SIG-M5 (cell line): ENCODE measurements around the gene ZNF629.
"Not testable (repeated sequence)": the region's sequence is repeated elsewhere in the genome, so short reads cannot be mapped to it uniquely, and the experiment has no call there.

Source experiments
- DNase-seq: peaks from one replicate; lab custom pipeline; 2025; lab: John Stamatoyannopoulos, UW

The ZNF629 gene

GRCh38 chr16:30786936-30787612 is at the start of gene ZNF629:
Gene ZNF629, minus strand, starts transcription at chr16:30787205. Its CDS starts 2,723 bp downstream, at chr16:30784482.
- no peak for DNase-seq

- DNase-seq = no peak
Observed at GRCh38 chr16:30834130-30834740, 47.2 kb upstream of the ZNF629 start.

- DNase-seq = no peak
Observed at GRCh38 chr16:30830072-30830417, 43.0 kb upstream of the ZNF629 start.

GRCh38 chr16:30829130-30830071 is 42.4 kb upstream of the ZNF629 start:
- DNase-seq = no peak

- no peak for DNase-seq
Observed at GRCh38 chr16:30821891-30822290, 34.9 kb upstream of the ZNF629 start.

- not testable (repeated sequence) for DNase-seq
Observed at GRCh38 chr16:30821441-30821840, 34.4 kb upstream of the ZNF629 start.

- no peak for DNase-seq
Observed at GRCh38 chr16:30820952-30821421, 34.0 kb upstream of the ZNF629 start.

GRCh38 chr16:30816769-30817168 is 29.8 kb upstream of the ZNF629 start:
- no peak for DNase-seq

GRCh38 chr16:30813821-30814189 is 26.8 kb upstream of the ZNF629 start:
- no peak for DNase-seq

GRCh38 chr16:30809675-30810074 is 22.7 kb upstream of the ZNF629 start:
- not testable (repeated sequence) for DNase-seq

GRCh38 chr16:30808890-30809426 is 22.0 kb upstream of the ZNF629 start:
- not testable (repeated sequence) for DNase-seq

GRCh38 chr16:30808146-30808545 is 21.1 kb upstream of the ZNF629 start:
- DNase-seq = peak; percentile 22

GRCh38 chr16:30805370-30806169 is 18.6 kb upstream of the ZNF629 start:
- DNase-seq = no peak

GRCh38 chr16:30805056-30805369 is 18.0 kb upstream of the ZNF629 start:
- no peak for DNase-seq

- DNase-seq = no peak
Observed at GRCh38 chr16:30802936-30803335, 15.9 kb upstream of the ZNF629 start.

GRCh38 chr16:30797670-30798309 is 10.8 kb upstream of the ZNF629 start:
- no peak for DNase-seq

- DNase-seq = no peak
Observed at GRCh38 chr16:30794634-30795033, 7.6 kb upstream of the ZNF629 start.

GRCh38 chr16:30793508-30794069 is 6.6 kb upstream of the ZNF629 start:
- no peak for DNase-seq

- no peak for DNase-seq
Observed at GRCh38 chr16:30787613-30788378, 791 bp upstream of the ZNF629 start.
